Measurements from ENCODE around the gene BIRC7. TPM values are rescaled to one million over a fixed set of nuclear protein-coding genes. Genes with fewer than 3 reads are reported as not detected.

BIRC7 gene
- total RNA-seq, 1 experiment from 2014 or later, result 0.96 TPM

DNA sequence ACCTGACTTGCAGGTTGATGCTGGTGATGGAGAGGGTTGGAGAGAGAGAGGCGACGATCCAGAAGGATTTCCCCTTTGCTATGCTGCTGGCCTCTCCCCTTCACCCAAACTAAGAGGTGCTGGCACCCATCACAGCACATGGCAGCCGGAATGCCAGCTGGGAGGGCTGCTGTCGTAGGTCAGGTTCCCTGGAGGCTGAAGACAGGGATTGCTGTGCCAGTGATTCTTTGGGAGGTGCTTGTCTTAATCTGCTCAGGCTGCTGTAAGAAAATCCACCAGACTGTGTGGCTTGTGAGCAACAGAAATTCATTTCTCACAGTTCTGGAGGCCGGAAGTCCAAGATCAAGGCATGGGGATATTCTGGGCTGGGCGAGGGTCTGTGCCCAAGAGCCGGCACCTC, 32.6 kb downstream of the BIRC7 start:
- ChIA-PET RAD21 (ENCODE audit: low non-redundant PET in 1 of 2, low total read pairs in 2 of 2, uncharacterized antibody in 2 of 2, unreplicated experiment in 2 of 2) (no interaction called here), POLR2A (no interaction called here), CTCF (no interaction called here)
- no peaks in the 10 kb centered on the region for H4K20me1 ChIP-seq (ENCODE audit: insufficient read depth)
- H3K27me3 ChIP-seq (ENCODE audit: insufficient read depth, low read length), result no peaks in the 10 kb centered on the region
- intact Hi-C loops (cut with micrococcal nuclease), result no loop called here
- BruUV-seq (replicated peaks), result no TSS peak
- ATAC-seq (no peak), DNase-seq (ENCODE audit: low read depth, low spot score) (no peak)
- H3K9me2 ChIP-seq (ENCODE audit: insufficient read depth), result no peaks in the 10 kb centered on the region
- no peak overlapping the region for H3K9ac ChIP-seq (ENCODE audit: low read length)
- TF ChIP-seq ZFX (IDR thresholded peaks at IDR 0.05), result no peak
- TF ChIP-seq TCF7L2 (IDR thresholded peaks at IDR 0.05; ENCODE audit: borderline replicate concordance, extremely low read depth, insufficient read depth, insufficient read length), result no peak
- TF ChIP-seq ZNF274 (IDR thresholded peaks at IDR 0.05; ENCODE audit: low read depth, low read length), result no peak
- TF ChIP-seq, protein P1, sequence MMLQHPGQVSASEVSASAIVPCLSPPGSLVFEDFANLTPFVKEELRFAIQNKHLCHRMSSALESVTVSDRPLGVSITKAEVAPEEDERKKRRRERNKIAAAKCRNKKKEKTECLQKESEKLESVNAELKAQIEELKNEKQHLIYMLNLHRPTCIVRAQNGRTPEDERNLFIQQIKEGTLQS (IDR thresholded peaks at IDR 0.05), result no peak
- TF ChIP-seq RAD21 (IDR thresholded peaks at IDR 0.05; ENCODE audit: low read depth), result no peak
- TF ChIP-seq SIN3A (IDR thresholded peaks at IDR 0.05; ENCODE audit: low read depth), result no peak
- TF ChIP-seq SRF (IDR thresholded peaks at IDR 0.05; ENCODE audit: low read depth), result no peak
- no peak for TF ChIP-seq CBX3 (IDR thresholded peaks at IDR 0.05; ENCODE audit: low read depth)
- TF ChIP-seq EGR1 (IDR thresholded peaks at IDR 0.05; ENCODE audit: low read depth), result no peak
- TF ChIP-seq FOSL1 (IDR thresholded peaks at IDR 0.05; ENCODE audit: low read depth), result no peak
- TF ChIP-seq, protein P2, sequence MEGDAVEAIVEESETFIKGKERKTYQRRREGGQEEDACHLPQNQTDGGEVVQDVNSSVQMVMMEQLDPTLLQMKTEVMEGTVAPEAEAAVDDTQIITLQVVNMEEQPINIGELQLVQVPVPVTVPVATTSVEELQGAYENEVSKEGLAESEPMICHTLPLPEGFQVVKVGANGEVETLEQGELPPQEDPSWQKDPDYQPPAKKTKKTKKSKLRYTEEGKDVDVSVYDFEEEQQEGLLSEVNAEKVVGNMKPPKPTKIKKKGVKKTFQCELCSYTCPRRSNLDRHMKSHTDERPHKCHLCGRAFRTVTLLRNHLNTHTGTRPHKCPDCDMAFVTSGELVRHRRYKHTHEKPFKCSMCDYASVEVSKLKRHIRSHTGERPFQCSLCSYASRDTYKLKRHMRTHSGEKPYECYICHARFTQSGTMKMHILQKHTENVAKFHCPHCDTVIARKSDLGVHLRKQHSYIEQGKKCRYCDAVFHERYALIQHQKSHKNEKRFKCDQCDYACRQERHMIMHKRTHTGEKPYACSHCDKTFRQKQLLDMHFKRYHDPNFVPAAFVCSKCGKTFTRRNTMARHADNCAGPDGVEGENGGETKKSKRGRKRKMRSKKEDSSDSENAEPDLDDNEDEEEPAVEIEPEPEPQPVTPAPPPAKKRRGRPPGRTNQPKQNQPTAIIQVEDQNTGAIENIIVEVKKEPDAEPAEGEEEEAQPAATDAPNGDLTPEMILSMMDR (IDR thresholded peaks at IDR 0.05 in 2 of 3, conservative IDR thresholded peaks at IDR 0.05 in 1 of 3; ENCODE audit: borderline replicate concordance in 1 of 3, insufficient read depth in 1 of 3, low read depth in 2 of 3, low read length in 2 of 3), result no peak
- TF ChIP-seq, protein P3, sequence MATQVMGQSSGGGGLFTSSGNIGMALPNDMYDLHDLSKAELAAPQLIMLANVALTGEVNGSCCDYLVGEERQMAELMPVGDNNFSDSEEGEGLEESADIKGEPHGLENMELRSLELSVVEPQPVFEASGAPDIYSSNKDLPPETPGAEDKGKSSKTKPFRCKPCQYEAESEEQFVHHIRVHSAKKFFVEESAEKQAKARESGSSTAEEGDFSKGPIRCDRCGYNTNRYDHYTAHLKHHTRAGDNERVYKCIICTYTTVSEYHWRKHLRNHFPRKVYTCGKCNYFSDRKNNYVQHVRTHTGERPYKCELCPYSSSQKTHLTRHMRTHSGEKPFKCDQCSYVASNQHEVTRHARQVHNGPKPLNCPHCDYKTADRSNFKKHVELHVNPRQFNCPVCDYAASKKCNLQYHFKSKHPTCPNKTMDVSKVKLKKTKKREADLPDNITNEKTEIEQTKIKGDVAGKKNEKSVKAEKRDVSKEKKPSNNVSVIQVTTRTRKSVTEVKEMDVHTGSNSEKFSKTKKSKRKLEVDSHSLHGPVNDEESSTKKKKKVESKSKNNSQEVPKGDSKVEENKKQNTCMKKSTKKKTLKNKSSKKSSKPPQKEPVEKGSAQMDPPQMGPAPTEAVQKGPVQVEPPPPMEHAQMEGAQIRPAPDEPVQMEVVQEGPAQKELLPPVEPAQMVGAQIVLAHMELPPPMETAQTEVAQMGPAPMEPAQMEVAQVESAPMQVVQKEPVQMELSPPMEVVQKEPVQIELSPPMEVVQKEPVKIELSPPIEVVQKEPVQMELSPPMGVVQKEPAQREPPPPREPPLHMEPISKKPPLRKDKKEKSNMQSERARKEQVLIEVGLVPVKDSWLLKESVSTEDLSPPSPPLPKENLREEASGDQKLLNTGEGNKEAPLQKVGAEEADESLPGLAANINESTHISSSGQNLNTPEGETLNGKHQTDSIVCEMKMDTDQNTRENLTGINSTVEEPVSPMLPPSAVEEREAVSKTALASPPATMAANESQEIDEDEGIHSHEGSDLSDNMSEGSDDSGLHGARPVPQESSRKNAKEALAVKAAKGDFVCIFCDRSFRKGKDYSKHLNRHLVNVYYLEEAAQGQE (IDR thresholded peaks at IDR 0.05; ENCODE audit: low read depth), result no peak
- TF ChIP-seq EZH2phosphoT487 (IDR thresholded peaks at IDR 0.05; ENCODE audit: borderline replicate concordance), result no peak
- TF ChIP-seq POLR2AphosphoS5 (IDR thresholded peaks at IDR 0.05; ENCODE audit: low read depth, low read length), result no peak
- no peak for TF ChIP-seq SP1 (IDR thresholded peaks at IDR 0.05; ENCODE audit: low read depth)
- no peak for TF ChIP-seq JUND (IDR thresholded peaks at IDR 0.05)
- no peaks in the 10 kb centered on the region for H3K36me3 ChIP-seq (ENCODE audit: control insufficient read depth in 1 of 2, insufficient read depth in 2 of 2, low read length in 2 of 2)
- H3K4me3 ChIP-seq (replicated peaks in 1 of 2; ENCODE audit: low read depth in 1 of 2, low read length in 2 of 2), result no peak overlapping the region
- no peak overlapping the region for H3K4me2 ChIP-seq (ENCODE audit: low read length)
- H3K9me3 ChIP-seq (ENCODE audit: control insufficient read depth in 1 of 2, insufficient read depth in 1 of 2, low read depth in 1 of 2, low read length in 2 of 2), result no peaks in the 10 kb centered on the region
- peaks cover 6% of the 10 kb centered on the region for H3K79me2 ChIP-seq (ENCODE audit: insufficient read depth, low read length)
- H2AFZ ChIP-seq (ENCODE audit: low read depth, low read length, poor library complexity, severe bottlenecking), result no peak overlapping the region
- H3K27ac ChIP-seq (ENCODE audit: low read depth, low read length), result no peak overlapping the region
- peaks cover 0 to 15% of the 10 kb centered on the region in 2 experiments; a peak in 1 of 4 replicates for H3K4me1 ChIP-seq (ENCODE audit: control insufficient read depth in 1 of 2, insufficient read depth in 2 of 2, low read length in 2 of 2)
